Chondrocyte (in vitro differentiated cells): Measurements from ENCODE around the gene SLC30A2. TPM values are rescaled to one million over a fixed set of nuclear protein-coding genes. Genes with fewer than 3 reads are reported as not detected.

Experiments
- total RNA-seq: library from RNA; stranded (reverse); gene quantifications from 3 replicates; pipeline ENCODE4 v1.2.1, GENCODE V29; 2021

The SLC30A2 gene
- total RNA-seq, 1 donor from 2014 or later, result 0.12 TPM

Other genes starting within 250 kb of the SLC30A2 start
- gene SELENON, start 245.9 kb downstream of the SLC30A2 start, total RNA-seq, result 77.0 to 99.5 TPM (median 95.7 TPM) in 3 replicates
- 51.2 to 67.1 TPM (median 51.2 TPM) in 3 replicates for gene MTFR1L, start 226.2 kb downstream of the SLC30A2 start, total RNA-seq
- 0.80 to 2.9 TPM (median 1.2 TPM) in 3 replicates for gene AUNIP, start 186.7 kb downstream of the SLC30A2 start, total RNA-seq
- gene PAQR7, start 170.4 kb downstream of the SLC30A2 start, total RNA-seq, result 13.4 to 15.1 TPM (median 14.5 TPM) in 3 replicates
- gene STMN1, start 139.7 kb downstream of the SLC30A2 start, total RNA-seq, result 111 to 156 TPM (median 152 TPM) in 3 replicates
- 10.0 to 12.5 TPM (median 10.7 TPM) in 3 replicates for gene PAFAH2, start 48.1 kb downstream of the SLC30A2 start, total RNA-seq
- 4.3 to 7.9 TPM (median 6.4 TPM) in 3 replicates for gene EXTL1, start 24.3 kb downstream of the SLC30A2 start, total RNA-seq
- gene TRIM63, start 21.5 kb upstream of the SLC30A2 start, total RNA-seq, result 0.26 to 0.70 TPM in 2 of 3 replicates, not detected in the other
- gene PDIK1L, start 65.7 kb upstream of the SLC30A2 start, total RNA-seq, result 6.2 to 6.8 TPM (median 6.7 TPM) in 3 replicates
- gene FAM110D, start 113.0 kb upstream of the SLC30A2 start, total RNA-seq, result 0.22 to 0.27 TPM (median 0.23 TPM) in 3 replicates
- not detected in 3 replicates for gene C1orf232, start 122.8 kb upstream of the SLC30A2 start, total RNA-seq
- 19.6 to 27.0 TPM (median 22.4 TPM) in 3 replicates for gene ZNF593, start 123.8 kb upstream of the SLC30A2 start, total RNA-seq
- not detected in 3 replicates for gene ZNF593OS, start 125.7 kb upstream of the SLC30A2 start, total RNA-seq
- gene CNKSR1, start 131.4 kb upstream of the SLC30A2 start, total RNA-seq, result 0.18 to 0.80 TPM (median 0.58 TPM) in 3 replicates
- not detected in 3 replicates for gene CATSPER4, start 144.5 kb upstream of the SLC30A2 start, total RNA-seq
- gene CEP85, start 188.1 kb upstream of the SLC30A2 start, total RNA-seq, result 13.1 to 18.2 TPM (median 13.7 TPM) in 3 replicates
- gene SH3BGRL3, start 234.0 kb upstream of the SLC30A2 start, total RNA-seq, result 156 to 175 TPM (median 162 TPM) in 3 replicates